GM18868 (cell line): ENCODE measurements around the gene PKP4.
"Not testable (repeated sequence)": the region's sequence is repeated elsewhere in the genome, so short reads cannot be mapped to it uniquely, and the experiment has no call there.

Experiments used
- ATAC-seq: cut with Tn5 transposase; IDR thresholded peaks from one replicate; pipeline ENCODE4 v1.9.1; 2021; ENCODE audit warnings: mild to moderate bottlenecking, moderate library complexity; ENCODE audit not compliant: unreplicated experiment

Gene PKP4

DNA sequence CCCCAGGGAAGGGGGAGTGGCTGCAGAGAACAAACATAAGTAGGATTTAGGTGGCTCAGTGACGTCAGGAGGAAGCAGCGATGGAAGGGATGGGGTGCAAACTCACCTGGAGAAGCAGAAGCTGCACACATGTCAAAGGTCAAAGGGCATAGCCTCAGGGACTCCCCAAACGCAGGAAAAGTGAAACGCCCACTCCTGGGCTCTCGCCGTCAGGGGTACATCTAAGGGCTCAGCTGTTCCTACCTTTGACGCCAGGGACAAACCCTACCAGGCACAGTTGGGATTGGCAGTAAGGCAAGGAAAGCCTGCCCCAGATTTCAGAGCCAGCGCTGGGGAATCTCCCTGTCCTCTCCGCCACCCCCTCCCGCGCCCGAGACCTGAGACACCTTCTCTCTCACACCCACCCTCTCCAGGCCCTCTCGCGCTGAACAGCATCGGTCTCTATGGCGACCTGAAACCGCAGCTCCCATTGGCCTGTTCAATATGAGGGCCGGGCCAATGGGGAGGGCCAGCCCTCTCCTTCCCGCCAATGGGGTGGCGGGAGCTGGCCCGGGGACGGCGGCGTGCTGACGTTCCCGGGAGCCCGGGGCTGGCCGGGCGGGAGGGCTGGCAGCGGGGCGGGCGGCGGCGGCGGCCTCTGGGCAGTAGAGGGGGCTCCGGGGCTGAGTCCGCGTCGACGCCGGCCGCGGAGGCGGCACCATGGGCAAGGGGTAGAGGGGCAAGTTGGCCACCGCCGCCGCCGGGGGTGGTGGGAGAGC is at the start of gene PKP4, which contains the start of gene CCDC148:
PKP4 (plus strand) TSS at position 644 of the 758 bp plus-strand sequence. CDS start 76,233 bp downstream, outside the sequence.
CCDC148 (minus strand) TSS at position 445 of the 758 bp plus-strand sequence; CDS start at position 131, 314 bp downstream.
- peak; percentile 93 for ATAC-seq

- ATAC-seq = no peak
These were observed 49.7 kb upstream of the PKP4 start for GRCh38 chr2:158407031-158407430.

- ATAC-seq = no peak
These were observed 46.6 kb upstream of the PKP4 start for GRCh38 chr2:158410132-158410531.

- ATAC-seq = no peak
These were observed 45.0 kb upstream of the PKP4 start for GRCh38 chr2:158411748-158412147.

GRCh38 chr2:158412206-158412605 is 44.5 kb upstream of the PKP4 start:
- no peak for ATAC-seq

- ATAC-seq = no peak
These were observed 43.2 kb upstream of the PKP4 start for GRCh38 chr2:158413581-158413980.

DNA sequence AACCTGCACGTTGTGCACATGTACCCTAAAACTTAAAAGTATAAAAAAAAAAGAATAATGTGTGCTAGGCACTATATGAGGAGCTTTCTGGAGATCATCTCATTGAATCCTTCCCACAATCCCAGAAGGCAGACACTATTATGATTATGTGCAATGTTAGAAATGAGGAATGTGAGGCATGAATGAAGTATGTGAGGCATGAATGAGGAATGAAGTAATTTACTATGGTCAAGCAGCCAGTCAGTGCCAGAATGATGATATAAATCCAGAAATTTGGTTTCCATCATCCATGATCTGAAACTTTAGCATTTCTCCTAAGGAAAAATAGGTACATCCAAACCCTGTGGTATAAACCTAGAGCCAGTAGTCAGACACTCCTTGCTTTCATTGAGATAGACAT is 42.2 kb upstream of the PKP4 start:
- no peak for ATAC-seq

DNA sequence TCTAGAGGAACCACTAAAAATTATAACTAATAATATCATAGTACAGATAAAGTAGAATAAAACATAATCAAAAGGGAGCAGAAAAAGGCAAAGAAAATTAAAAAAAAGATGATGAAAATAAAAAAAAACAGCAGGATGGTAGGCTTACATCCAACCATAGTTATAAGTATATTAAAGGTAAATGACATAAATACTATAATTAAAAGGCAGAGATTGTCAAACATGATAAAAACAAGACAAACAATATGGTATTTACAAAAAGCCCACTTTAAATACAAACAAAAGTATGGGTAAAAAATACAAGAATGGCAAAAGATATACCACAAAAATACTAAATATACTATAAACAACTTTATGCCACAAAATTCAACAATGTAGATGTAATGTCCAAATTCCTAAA is 24.6 kb upstream of the PKP4 start:
- no peak for ATAC-seq

GRCh38 chr2:158433716-158434115 is 23.0 kb upstream of the PKP4 start:
- ATAC-seq = not testable (repeated sequence)

DNA sequence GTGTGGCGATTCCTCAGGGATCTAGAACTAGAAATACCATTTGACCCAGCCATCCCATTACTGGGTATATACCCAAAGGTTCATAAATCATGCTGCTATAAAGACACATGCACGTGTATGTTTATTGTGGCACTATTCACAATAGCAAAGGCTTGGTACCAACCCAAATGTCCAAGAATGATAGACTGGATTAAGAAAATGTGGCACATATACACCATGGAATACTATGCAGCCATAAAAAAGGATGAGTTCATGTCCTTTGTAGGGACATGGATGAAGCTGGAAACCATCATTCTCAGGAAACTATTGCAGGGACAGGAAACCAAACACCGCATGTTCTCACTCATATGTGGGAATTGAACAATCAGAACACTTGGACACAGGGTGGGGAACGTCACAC is 17.7 kb upstream of the PKP4 start:
- not testable (repeated sequence) for ATAC-seq

- no peak for ATAC-seq
These were observed 13.1 kb upstream of the PKP4 start for GRCh38 chr2:158443606-158444005.

- ATAC-seq = peak; percentile 13
These were observed 507 bp downstream of the PKP4 start for GRCh38 chr2:158457092-158457825.

GRCh38 chr2:158457826-158458616 is 1.3 kb downstream of the PKP4 start:
- ATAC-seq = peak; percentile 50

DNA sequence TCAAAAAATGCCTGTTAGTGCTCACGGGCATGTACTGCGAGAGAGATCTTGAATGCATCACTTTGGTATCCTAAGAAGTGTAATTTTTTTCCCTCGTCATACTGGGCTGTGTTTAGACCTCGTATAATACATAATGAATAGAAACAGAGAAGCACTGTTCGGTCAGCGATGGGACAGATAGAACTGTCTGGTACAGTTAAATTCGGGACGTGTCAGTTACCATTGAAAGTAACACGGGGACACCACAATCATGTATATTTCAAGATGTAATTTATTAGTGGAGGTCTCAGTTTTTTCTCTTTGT is 1.8 kb downstream of the PKP4 start:
- no peak for ATAC-seq

DNA sequence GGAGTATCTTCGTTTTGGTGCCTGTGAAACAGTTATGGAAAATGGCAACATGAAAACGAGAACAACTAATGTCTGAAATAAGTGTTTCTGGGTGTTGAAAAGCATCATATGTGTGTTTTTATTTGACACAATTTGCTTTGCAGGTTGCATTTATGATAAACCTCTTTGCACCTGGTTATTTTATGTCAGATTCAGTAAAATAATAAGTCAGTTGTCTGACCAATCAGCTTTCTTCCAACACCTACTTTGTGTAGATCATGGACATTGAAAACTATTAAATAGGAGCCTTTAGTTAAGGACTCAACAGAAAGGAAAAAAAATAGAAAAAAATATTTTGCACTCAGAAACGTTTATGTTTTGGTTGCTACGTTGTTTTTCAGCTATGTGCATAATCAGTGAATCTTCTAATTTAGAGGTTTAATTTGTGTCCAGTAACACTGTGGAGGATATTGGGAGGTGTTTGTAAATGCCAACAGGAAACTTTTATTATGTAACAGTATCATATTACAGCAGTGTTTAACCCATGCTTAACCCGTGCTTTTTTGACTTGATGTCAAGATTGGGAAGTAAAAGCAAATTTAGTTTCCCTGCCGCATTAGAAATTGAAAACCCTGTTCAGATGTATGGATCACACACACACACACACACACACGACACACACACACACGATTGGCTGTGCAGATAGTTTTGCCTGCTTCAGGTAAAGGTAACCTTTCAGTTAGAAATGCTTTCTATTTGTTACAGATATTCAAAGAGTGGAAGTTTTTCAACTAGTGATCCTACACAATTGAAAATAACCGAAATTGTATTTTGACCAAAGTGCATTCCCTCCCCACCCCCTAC is 2.6 kb downstream of the PKP4 start:
- no peak for ATAC-seq

GRCh38 chr2:158460632-158461297 is 4.0 kb downstream of the PKP4 start:
- no peak for ATAC-seq

GRCh38 chr2:158463496-158464095 is 6.8 kb downstream of the PKP4 start:
- ATAC-seq = no peak

DNA sequence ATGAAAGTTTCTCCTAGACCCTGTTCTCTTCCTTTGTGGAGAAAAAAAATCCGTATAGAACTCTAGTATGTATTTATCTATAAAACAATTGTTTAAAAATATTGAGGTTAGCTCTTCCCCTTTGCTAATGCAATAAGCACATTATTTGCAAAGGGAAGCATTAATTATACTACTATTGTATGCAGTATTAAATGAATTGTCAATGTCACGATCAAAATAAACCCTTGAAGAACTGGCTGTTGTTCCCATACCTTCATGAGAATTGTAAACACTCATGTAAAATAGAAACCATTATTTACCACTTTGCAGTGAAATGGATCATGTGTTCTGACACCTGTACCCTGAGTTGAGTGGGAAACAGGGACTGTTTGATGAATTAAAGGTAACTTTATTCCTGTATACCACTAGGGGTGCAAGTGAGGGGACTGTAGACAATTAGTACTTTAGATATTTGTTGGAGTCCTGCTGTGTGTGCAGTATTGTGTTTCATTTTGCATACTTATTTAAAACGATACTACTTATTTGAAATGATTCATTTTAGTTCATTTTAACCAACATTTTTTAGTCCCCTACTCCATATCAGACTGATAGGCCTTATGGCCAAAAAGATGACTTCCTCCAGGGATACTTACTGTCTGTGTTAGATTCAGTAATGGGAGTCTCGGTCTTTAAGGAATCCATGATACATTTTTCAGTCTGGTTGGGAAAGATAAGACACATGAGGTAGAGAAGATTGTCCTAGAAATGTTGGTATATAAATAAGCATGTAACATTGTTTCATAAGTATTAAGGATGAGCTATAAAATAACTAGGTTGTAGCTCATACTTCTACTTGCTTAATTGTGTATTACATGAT is 7.9 kb downstream of the PKP4 start:
- peak; percentile 73 for ATAC-seq

DNA sequence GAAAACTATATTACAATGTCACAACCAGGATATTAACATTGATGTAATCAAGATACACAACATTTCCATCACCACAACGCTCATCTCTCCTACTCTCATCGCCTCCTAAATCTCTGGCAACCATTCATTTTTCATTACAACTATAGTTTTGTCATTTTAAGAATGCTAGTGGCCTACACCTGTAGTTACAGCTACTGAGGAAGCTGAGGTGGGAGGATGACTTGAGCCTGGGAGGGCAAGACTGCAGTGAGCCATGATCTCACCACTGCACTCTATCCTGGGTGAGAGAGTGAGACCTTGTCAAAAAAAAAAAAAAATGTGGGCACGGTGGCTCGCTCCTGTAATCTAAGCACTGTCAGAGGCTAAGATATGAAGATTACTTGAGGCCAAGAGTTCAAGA is 10.5 kb downstream of the PKP4 start:
- no peak for ATAC-seq
